GM12878 (cell line): ENCODE measurements around the gene KCNG1. TPM values are rescaled to one million over a fixed set of nuclear protein-coding genes. Genes with fewer than 3 reads are reported as not detected.

Source experiments
- ATAC-seq: fragments of 200-7000 bp; cut with Tn5 transposase; 3 replicates; pipeline ENCODE4 v1.9.1; 2020; ENCODE audit warnings: mild to moderate bottlenecking, moderate library complexity
- BruUV-seq: library from RNA; stranded (reverse); fragments of 400-500 nt; replicated peaks from 2 replicates; lab custom pipeline; 2021; lab: Mats Ljungman, UMichigan
- CTCF ChIA-PET: fragments of 300-600 bp; sonication (Branson Sonifier 250); formaldehyde crosslinking; extraction: SDS; loops from one replicate; lab custom pipeline; 2021; ENCODE audit warnings: inconsistent platforms; lab: Yijun Ruan, JAX
- POLR2A ChIA-PET: fragments of 350-600 bp; formaldehyde crosslinking; extraction: SDS; loops from one replicate; lab custom pipeline; 2021; ENCODE audit warnings: inconsistent platforms; lab: Charles Lee
- RAD21 ChIA-PET: fragments of 300-600 bp; sonication (Branson Sonifier 250); formaldehyde crosslinking; loops from one replicate; lab custom pipeline; 2023; ENCODE audit warnings: antibody characterized with exemption; ENCODE audit not compliant: unreplicated experiment; lab: Charles Lee
- SMC1A ChIA-PET: fragments of 300-600 bp; sonication (Branson Sonifier 250); formaldehyde crosslinking; loops from one replicate; lab custom pipeline; 2023; ENCODE audit not compliant: unreplicated experiment, uncharacterized antibody; lab: Charles Lee
- DNase-seq: peaks from one replicate; pipeline ENCODE4 v3.0.0-alpha.2; 2011; ENCODE audit warnings: low read depth, low spot score
- FAIRE-seq: peaks from 3 replicates; lab custom pipeline; 2011; peaks lifted over from hg19 to GRCh38; lab: Jason Lieb, UNC
- H2AFZ ChIP-seq: 2 replicates; pipeline ENCODE4 v1.6.0; 2011; ENCODE audit warnings: low read depth, low read length, control low read depth; ENCODE audit not compliant: control insufficient read depth
- H3K27ac ChIP-seq: 2 replicates; pipeline ENCODE4 v1.5.1; 2011; ENCODE audit warnings: control low read depth; ENCODE audit not compliant: control insufficient read depth, insufficient read depth
- H3K27me3 ChIP-seq, 2 experiments: replicated peaks in 1 of 2; 2 replicates each; pipeline versions ENCODE4 v1.6.0 to v1.6.1; 2011; ENCODE audit warnings: low read length in 1 of 2; ENCODE audit not compliant: control insufficient read depth in 2 of 2, insufficient read depth in 2 of 2
- H3K36me3 ChIP-seq, 2 experiments: 2 replicates each; pipeline ENCODE4 v1.5.1; 2011; ENCODE audit warnings: low read length in 1 of 2; ENCODE audit not compliant: control insufficient read depth in 2 of 2, insufficient read depth in 2 of 2
- H3K4me1 ChIP-seq: 2 replicates; pipeline ENCODE4 v1.6.1; 2011; ENCODE audit warnings: mild to moderate bottlenecking, low read length, moderate library complexity, mixed read lengths; ENCODE audit not compliant: control insufficient read depth, insufficient read depth
- H3K4me2 ChIP-seq: 2 replicates; pipeline ENCODE4 v1.6.0; 2011; ENCODE audit warnings: control low read depth; ENCODE audit not compliant: control insufficient read depth, insufficient read depth
- H3K4me3 ChIP-seq: fragments of 200-600 bp; sonication (generic); 2 replicates; pipeline ENCODE4 v1.5.1; 2016
- H3K79me2 ChIP-seq: 2 replicates; pipeline ENCODE4 v1.6.0; 2011; ENCODE audit warnings: low read length; ENCODE audit not compliant: control insufficient read depth, insufficient read depth
- H3K9ac ChIP-seq: 2 replicates; pipeline ENCODE4 v1.8.0; 2011; ENCODE audit warnings: low read length, control low read depth, mixed read lengths; ENCODE audit not compliant: control insufficient read depth, insufficient read depth
- H3K9me3 ChIP-seq: replicated peaks from 3 replicates; pipeline ENCODE4 v1.5.1; 2011; ENCODE audit warnings: mild to moderate bottlenecking, low read length; ENCODE audit not compliant: control insufficient read depth, insufficient read depth
- H4K20me1 ChIP-seq: 2 replicates; pipeline ENCODE4 v1.6.0; 2011; ENCODE audit not compliant: control insufficient read depth, insufficient read depth
- CBX3 ChIP-seq: fragments of 200-600 bp; sonication (generic); IDR thresholded peaks from 2 replicates; pipeline ENCODE4 v1.6.1; 2016; ENCODE audit warnings: low read depth, borderline replicate concordance
- CHD4 ChIP-seq: fragments of 200-600 bp; sonication (generic); IDR thresholded peaks from 2 replicates; pipeline ENCODE4 v1.6.1; 2016; ENCODE audit warnings: mild to moderate bottlenecking
- JUND ChIP-seq: IDR thresholded peaks from 2 replicates; pipeline ENCODE4 v1.6.1; 2012; ENCODE audit warnings: low read depth, mild to moderate bottlenecking, low read length, improper control_type of control experiment, moderate library complexity
- NR2C2 ChIP-seq: IDR thresholded peaks from 2 replicates; pipeline ENCODE4 v1.6.1; 2011; ENCODE audit warnings: borderline replicate concordance, low read depth; ENCODE audit not compliant: control insufficient read depth, insufficient read length
- PAX8 ChIP-seq: fragments of 450-650 bp; IDR thresholded peaks from 2 replicates; pipeline ENCODE4 v1.6.1; 2017; ENCODE audit warnings: mild to moderate bottlenecking, moderate library complexity
- RAD21 ChIP-seq: IDR thresholded peaks from 2 replicates; pipeline ENCODE4 v1.6.1; 2011; ENCODE audit warnings: mild to moderate bottlenecking, low read depth, low read length, moderate library complexity; ENCODE audit not compliant: insufficient read depth
- SIX5 ChIP-seq: IDR thresholded peaks from 2 replicates; pipeline ENCODE4 v1.6.1; 2011; ENCODE audit warnings: mild to moderate bottlenecking, low read depth, low read length, moderate library complexity; ENCODE audit not compliant: severe bottlenecking
- TCF12 ChIP-seq: IDR thresholded peaks from 2 replicates; pipeline ENCODE4 v1.6.1; 2011; ENCODE audit warnings: low read depth, mild to moderate bottlenecking, low read length
- TCF3 ChIP-seq: IDR thresholded peaks from 2 replicates; pipeline ENCODE4 v1.6.1; 2012; ENCODE audit warnings: low read depth, mild to moderate bottlenecking, low read length, borderline replicate concordance; ENCODE audit not compliant: insufficient read depth
- ZNF217 ChIP-seq: fragments of 450-650 bp; IDR thresholded peaks from 2 replicates; pipeline ENCODE4 v1.6.1; 2017; ENCODE audit warnings: antibody characterized with exemption, mild to moderate bottlenecking
- ZNF622 ChIP-seq: fragments of 450-650 bp; IDR thresholded peaks from 2 replicates; pipeline ENCODE4 v1.6.1; 2017; ENCODE audit warnings: mild to moderate bottlenecking, inconsistent platforms
- WGBS: methylation state at CpG from one replicate; pipeline ENCODE4 v1.1.6; 2016; ENCODE audit warnings: low lambda C conversion rate; ENCODE audit not compliant: insufficient replicate concordance, insufficient coverage; ENCODE audit errors: missing lambda C conversion rate; 5-methylcytosine and 5-hydroxymethylcytosine counted together
- in situ Hi-C: fragments of 300-500 bp; cut with MboI; formaldehyde crosslinking; loops from 9 replicates; pipeline ENCODE4 v1.14.3; 2018; ENCODE audit warnings: mixed read lengths
- intact Hi-C: fragments of 100-400 bp; cut with micrococcal nuclease; formaldehyde crosslinking; loops from one replicate; pipeline ENCODE4 v1.14.2; 2022; ENCODE audit not compliant: unreplicated experiment
- polyA plus RNA-seq, 11 experiments: library from polyadenylated mRNA; depleted of rRNA in 4 of 11; unstranded in 6 of 11; stranded (reverse) in 5 of 11; fragments of >200 nt; fragmentation: Nextera tagmentation in 4 of 11; fragmentation: Illumina TruSeq in 1 of 11; extraction: Ambion mirVana in 4 of 11; extraction: Trizol in 1 of 11; gene quantifications; 1 replicate in 1 of 11; 2 replicates in 10 of 11; pipeline versions ENCODE4 v1.2.1 to v1.2.3, GENCODE V29; 2011 to 2016; ENCODE audit warnings: inconsistent platforms in 2 of 11, missing spikeins in 2 of 11, low read depth in 1 of 11
- total RNA-seq, 4 experiments: library from RNA; depleted of rRNA in 3 of 4; stranded (reverse); fragments of >200 nt in 3 of 4; fragmentation: Illumina TruSeq in 1 of 4; extraction: Trizol in 1 of 4; gene quantifications; 2 replicates each; pipeline versions ENCODE4 v1.2.1 to v1.2.3, GENCODE V29; 2013 to 2021

The KCNG1 gene
- total and polyA plus RNA-seq, 10 of the 15 experiments (the other 5 are each of a cell fraction or from before 2014, with no cell fraction given), result not detected

GRCh38 chr20:51003753-51004152, 19.2 kb downstream of the KCNG1 start:
- in situ Hi-C loops (no loop called here), intact Hi-C loops (no loop called here)
- POLR2A ChIA-PET, result no interaction called here
- no peak overlapping the region for H3K4me3 ChIP-seq
- no peak for ATAC-seq
- no TSS peak for BruUV-seq
- no peak for DNase-seq
- no peak overlapping the region for H3K4me2 ChIP-seq
- no peak overlapping the region for H3K27ac ChIP-seq
- H4K20me1 ChIP-seq, result no peaks in the 10 kb centered on the region
- no peak overlapping the region for H2AFZ ChIP-seq
- no peak for FAIRE-seq
- H3K79me2 ChIP-seq, result no peaks in the 10 kb centered on the region
- peaks cover 0 to 4% of the 10 kb centered on the region in 2 experiments; a peak in 2 of 4 replicates for H3K27me3 ChIP-seq
- no peak for TF ChIP-seq TCF12
- no peak for TF ChIP-seq NR2C2
- no peak for TF ChIP-seq JUND
- no peak for TF ChIP-seq RAD21
- TF ChIP-seq CHD4, result no peak
- TF ChIP-seq SIX5, result no peak
- no peak for TF ChIP-seq TCF3
- TF ChIP-seq CBX3, result no peak
- no peak for TF ChIP-seq ZNF217
- TF ChIP-seq PAX8, result no peak
- no peak for TF ChIP-seq ZNF622
- H3K9ac ChIP-seq, result no peak overlapping the region
- CTCF ChIA-PET, result no interaction called here
- RAD21 ChIA-PET, result no interaction called here
- 40% methylated on average over 21 of the region's 21 CpGs for WGBS
- H3K4me1 ChIP-seq, result no peaks in the 10 kb centered on the region
- H3K9me3 ChIP-seq, result no peaks in the 10 kb centered on the region
- no peaks in the 10 kb centered on the region for H3K36me3 ChIP-seq
- SMC1A ChIA-PET, result no interaction called here
